ENCODE data around the gene EFTUD2. TPM values are rescaled to one million over a fixed set of nuclear protein-coding genes. Genes with fewer than 3 reads are reported as not detected.

The EFTUD2 gene
- polyA plus RNA-seq, 3 donors, result 82.9 to 144 (median 104) TPM

GRCh38 chr17:44879376-44879775 lies 19.9 kb downstream of the EFTUD2 start:
- no peak overlapping the region for H3K4me3 Mint-ChIP-seq
- WGBS (ENCODE audit: insufficient coverage), result no CpG with 5 or more reads among the region's 6 CpGs
- DNase-seq, result no peak
- H3K27ac Mint-ChIP-seq, result peak overlapping the region in 1 of 7 donors; percentile 30
- Histone ChIP-seq H3K9ac (ENCODE audit: insufficient read depth, low read length, poor library complexity, severe bottlenecking) (no peak overlapping the region), H2AFZ (ENCODE audit: insufficient read depth, low read depth, low read length, poor library complexity, severe bottlenecking) (no peak overlapping the region), H3K4me2 (replicated peaks; ENCODE audit: extremely low read depth, low read length, poor library complexity, severe bottlenecking) (no peak overlapping the region), H3K79me2 (ENCODE audit: insufficient read depth, low read length) (no peaks in the 10 kb centered on the region), H3K9me3 (replicated peaks in 1 of 2; ENCODE audit: control insufficient read depth in 1 of 2, insufficient read depth in 1 of 2, low read length in 2 of 2) (no peaks in the 10 kb centered on the region), H3K4me3 (replicated peaks in 1 of 3; ENCODE audit: low read depth in 2 of 3, low read length in 3 of 3) (no peak overlapping the region), H3K36me3 (replicated peaks in 1 of 2; ENCODE audit: control insufficient read depth in 1 of 2, insufficient read depth in 2 of 2, low read length in 2 of 2) (peaks cover 89 to 97% of the 10 kb centered on the region in 2 donors), H3K27ac (ENCODE audit: low read depth in 1 of 2, low read length in 2 of 2) (no peak overlapping the region), H3K4me1 (ENCODE audit: control insufficient read depth in 1 of 2, insufficient read depth in 2 of 2, low read length in 2 of 2) (no peaks in the 10 kb centered on the region), H3K27me3 (ENCODE audit: control insufficient read depth in 2 of 2, insufficient read depth in 2 of 2, low read length in 2 of 2) (no peaks in the 10 kb centered on the region), H4K20me1 (ENCODE audit: insufficient read depth, low read length) (peaks cover 17% of the 10 kb centered on the region)
- no peak for TF ChIP-seq CTCF (IDR thresholded peaks at IDR 0.05)
- H3K27me3 Mint-ChIP-seq (ENCODE audit: low read depth in 3 of 3), result no peaks in the 10 kb centered on the region
- H3K4me1 Mint-ChIP-seq, result no peaks in the 10 kb centered on the region
- intact Hi-C loops (cut with micrococcal nuclease), result no loop called here
- H3K9me3 Mint-ChIP-seq, result no peaks in the 10 kb centered on the region
- peaks cover 81 to 98% of the 10 kb centered on the region in 2 donors for H3K36me3 Mint-ChIP-seq

DNA sequence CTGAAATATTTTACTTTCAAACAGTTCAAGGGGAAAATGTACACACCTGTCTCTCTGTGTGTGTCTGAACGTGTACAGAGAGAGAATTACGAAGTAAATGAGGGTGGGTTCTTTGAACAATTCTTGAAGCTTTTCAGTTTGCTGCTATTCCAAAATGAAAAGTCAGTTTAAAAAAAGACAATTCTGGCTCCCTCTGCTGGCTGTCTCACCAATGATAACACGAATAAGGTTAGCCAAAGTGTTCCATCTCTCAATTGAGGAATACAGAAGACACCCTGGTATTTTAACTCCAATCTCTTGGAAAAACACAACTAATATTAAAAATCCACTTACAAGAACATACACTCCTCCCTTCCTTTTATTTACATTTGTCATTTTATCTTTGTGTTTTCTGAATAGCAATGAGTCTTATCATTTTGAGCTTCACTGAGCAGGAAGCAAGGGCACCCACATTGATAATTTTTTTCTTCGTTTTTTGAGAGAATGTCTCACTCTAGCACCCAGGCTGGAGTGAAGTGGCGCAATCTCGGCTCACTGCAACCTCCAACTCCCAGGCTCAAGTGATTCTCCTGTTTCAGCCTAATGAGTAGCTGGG lies 20.5 kb downstream of the EFTUD2 start:
- H3K36me3 ChIP-seq (replicated peaks in 1 of 2; ENCODE audit: control insufficient read depth in 1 of 2, insufficient read depth in 2 of 2, low read length in 2 of 2), result peaks cover 88 to 97% of the 10 kb centered on the region in 2 donors
- H3K9me3 ChIP-seq (replicated peaks in 1 of 2; ENCODE audit: control insufficient read depth in 1 of 2, insufficient read depth in 1 of 2, low read length in 2 of 2), result no peaks in the 10 kb centered on the region
- Mint-ChIP-seq H3K4me1 (no peaks in the 10 kb centered on the region), H3K9me3 (no peaks in the 10 kb centered on the region), H3K27ac (peak overlapping the region in 2 of 7 donors; percentile 9 to 77), H3K4me3 (no peak overlapping the region), H3K36me3 (peaks cover 82 to 98% of the 10 kb centered on the region in 2 donors), H3K27me3 (ENCODE audit: low read depth in 3 of 3) (no peaks in the 10 kb centered on the region)
- H3K4me1 ChIP-seq (ENCODE audit: control insufficient read depth in 1 of 2, insufficient read depth in 2 of 2, low read length in 2 of 2), result no peaks in the 10 kb centered on the region
- no peaks in the 10 kb centered on the region for H3K79me2 ChIP-seq (ENCODE audit: insufficient read depth, low read length)
- H3K4me3 ChIP-seq (replicated peaks in 1 of 3; ENCODE audit: low read depth in 2 of 3, low read length in 3 of 3), result no peak overlapping the region
- no peak overlapping the region for H3K9ac ChIP-seq (ENCODE audit: insufficient read depth, low read length, poor library complexity, severe bottlenecking)
- H2AFZ ChIP-seq (ENCODE audit: insufficient read depth, low read depth, low read length, poor library complexity, severe bottlenecking), result no peak overlapping the region
- H3K4me2 ChIP-seq (replicated peaks; ENCODE audit: extremely low read depth, low read length, poor library complexity, severe bottlenecking), result no peak overlapping the region
- H3K27ac ChIP-seq (ENCODE audit: low read depth in 1 of 2, low read length in 2 of 2), result no peak overlapping the region
- peak in 1 of 3 donors; percentile 16 for DNase-seq
- H4K20me1 ChIP-seq (ENCODE audit: insufficient read depth, low read length), result peaks cover 17% of the 10 kb centered on the region
- 50% methylated on average over 2 of the region's 6 CpGs for WGBS (ENCODE audit: insufficient coverage)
- H3K27me3 ChIP-seq (ENCODE audit: control insufficient read depth in 2 of 2, insufficient read depth in 2 of 2, low read length in 2 of 2), result no peaks in the 10 kb centered on the region
- intact Hi-C loops (cut with micrococcal nuclease), result no loop called here
- TF ChIP-seq CTCF (IDR thresholded peaks at IDR 0.05), result peak; percentile 61

All from CD14-positive monocyte (primary cell).